Ramos (cell line): ENCODE results near the gene PTRHD1.

Source experiments
- in situ Hi-C: fragments of 300-500 bp; cut with MboI; formaldehyde crosslinking; loops from one replicate; pipeline ENCODE4 v1.14.3; 2022; ENCODE audit warnings: low sequenced_read_pairs; ENCODE audit not compliant: unreplicated experiment

Gene PTRHD1

GRCh38 chr2:24831221-24832072 lies 38.3 kb upstream of the PTRHD1 start:
- in situ Hi-C loops, result loop anchor here (10.0 kb wide), 1 partner anchor 417 kb away; no protein-coding TSS in a partner anchor

- in situ Hi-C loops, result loop anchor here (10.0 kb wide), 1 partner anchor 416 kb away; no protein-coding TSS in a partner anchor
Observed at GRCh38 chr2:24830786-24831185, 37.6 kb upstream of the PTRHD1 start.

GRCh38 chr2:24830351-24830750 lies 37.2 kb upstream of the PTRHD1 start:
- in situ Hi-C loops, result loop anchor here (10.0 kb wide), 1 partner anchor 416 kb away; no protein-coding TSS in a partner anchor

- in situ Hi-C loops, result loop anchor here (5.0 kb wide), 1 partner anchor 216 kb away; no protein-coding TSS in a partner anchor
Observed at GRCh38 chr2:24828238-24828996, 35.2 kb upstream of the PTRHD1 start.

GRCh38 chr2:24827321-24828237 lies 34.4 kb upstream of the PTRHD1 start:
- in situ Hi-C loops, result loop anchor here (5.0 kb wide), 1 partner anchor 215 kb away; no protein-coding TSS in a partner anchor

GRCh38 chr2:24826773-24827145 lies 33.6 kb upstream of the PTRHD1 start:
- in situ Hi-C loops, result loop anchor here (5.0 kb wide), 1 partner anchor 214 kb away; no protein-coding TSS in a partner anchor

- in situ Hi-C loops, result loop anchor here (5.0 kb wide), 1 partner anchor 214 kb away; no protein-coding TSS in a partner anchor
Observed at GRCh38 chr2:24825883-24826772, 32.9 kb upstream of the PTRHD1 start.

- in situ Hi-C loops, result loop anchor here (5.0 kb wide), 1 partner anchor 213 kb away; no protein-coding TSS in a partner anchor
Observed at GRCh38 chr2:24824966-24825882, 32.0 kb upstream of the PTRHD1 start.

- in situ Hi-C loops, result no loop called here
Observed at GRCh38 chr2:24824071-24824588, 30.9 kb upstream of the PTRHD1 start.

- in situ Hi-C loops, result no loop called here
Observed at GRCh38 chr2:24822049-24822706, 29.0 kb upstream of the PTRHD1 start.

- in situ Hi-C loops, result no loop called here
Observed at GRCh38 chr2:24821433-24821891, 28.3 kb upstream of the PTRHD1 start.

GRCh38 chr2:24820598-24821432 lies 27.6 kb upstream of the PTRHD1 start:
- in situ Hi-C loops, result no loop called here

- in situ Hi-C loops, result no loop called here
Observed at GRCh38 chr2:24820175-24820513, 27.0 kb upstream of the PTRHD1 start.

GRCh38 chr2:24819442-24820174 lies 26.4 kb upstream of the PTRHD1 start:
- in situ Hi-C loops, result no loop called here

GRCh38 chr2:24818721-24819167 lies 25.6 kb upstream of the PTRHD1 start:
- in situ Hi-C loops, result no loop called here
